B cell (primary cell): Measurements from ENCODE around the gene RAD23B. TPM values are rescaled to one million over a fixed set of nuclear protein-coding genes. Genes with fewer than 3 reads are reported as not detected.

ENCODE experiments used
- ATAC-seq: fragments of 200-7000 bp; cut with Tn5 transposase; one replicate; pipeline ENCODE4 v1.10.0; 2021; ENCODE audit warnings: low read depth, mild to moderate bottlenecking, moderate number of reproducible peaks, moderate library complexity
- CTCF ChIA-PET: fragments of 350-600 bp; sonication (Branson Sonifier 250); formaldehyde crosslinking; loops from one replicate; lab custom pipeline; 2021; ENCODE audit warnings: antibody characterized with exemption, inconsistent platforms; lab: Charles Lee
- POLR2A ChIA-PET: fragments of 350-600 bp; sonication (Branson Sonifier 250); formaldehyde crosslinking; loops from one replicate; lab custom pipeline; 2021; ENCODE audit warnings: antibody characterized with exemption; lab: Charles Lee
- DNase-seq: peaks from one replicate; pipeline ENCODE4 v3.0.0; 2013
- H2AFZ ChIP-seq: 2 replicates; pipeline ENCODE4 v1.6.1; 2012; ENCODE audit warnings: mild to moderate bottlenecking, low read depth, low read length; ENCODE audit not compliant: insufficient read depth, poor library complexity, severe bottlenecking
- H3K27ac ChIP-seq, 2 donors: 1 replicate in 1 of 2; 2 replicates in 1 of 2; pipeline ENCODE4 v1.5.1; 2012 to 2013; ENCODE audit warnings: low read length in 2 of 2, mild to moderate bottlenecking in 2 of 2, moderate library complexity in 1 of 2
- H3K27me3 ChIP-seq, 4 experiments: fragments of 200-600 bp in 1 of 4; sonication (generic) in 1 of 4; replicated peaks in 1 of 4; 1 replicate in 2 of 4; 2 replicates in 2 of 4; pipeline versions ENCODE4 v1.6.1 to v1.7.0; 2013 to 2016; ENCODE audit warnings: low read length in 3 of 4, mild to moderate bottlenecking in 2 of 4, mixed read lengths in 1 of 4, moderate library complexity in 1 of 4; ENCODE audit not compliant: insufficient read depth in 4 of 4, control insufficient read depth in 3 of 4; ENCODE audit errors: control extremely low read depth in 1 of 4
- H3K36me3 ChIP-seq, 2 experiments: replicated peaks in 1 of 2; 1 replicate in 1 of 2; 2 replicates in 1 of 2; pipeline versions ENCODE4 v1.6.1 to v1.7.1; 2013; ENCODE audit warnings: low read length in 1 of 2; ENCODE audit not compliant: insufficient read depth in 2 of 2, control insufficient read depth in 1 of 2; ENCODE audit errors: control extremely low read depth in 1 of 2, extremely low read depth in 1 of 2
- H3K4me1 ChIP-seq, 2 donors: fragments of 200-600 bp in 1 of 2; sonication (generic) in 1 of 2; 1 replicate in 1 of 2; 2 replicates in 1 of 2; pipeline versions ENCODE4 v1.5.1 to v1.6.1; 2013 to 2017; ENCODE audit warnings: low read length in 2 of 2; ENCODE audit not compliant: control insufficient read depth in 2 of 2, insufficient read depth in 2 of 2
- H3K4me2 ChIP-seq: replicated peaks from 2 replicates; pipeline ENCODE3; 2012; ENCODE audit warnings: mild to moderate bottlenecking, low read depth, low read length; ENCODE audit not compliant: poor library complexity, severe bottlenecking
- H3K4me3 ChIP-seq, 5 experiments: fragments of 200-600 bp in 1 of 5; sonication (generic) in 1 of 5; 1 replicate in 3 of 5; 2 replicates in 2 of 5; pipeline versions ENCODE4 v1.5.1 to v1.7.0; 2011 to 2016; ENCODE audit warnings: low read length in 4 of 5, mild to moderate bottlenecking in 4 of 5, low read depth in 2 of 5, control low read depth in 1 of 5, moderate library complexity in 1 of 5; ENCODE audit not compliant: insufficient read depth in 1 of 5; ENCODE audit errors: control extremely low read depth in 1 of 5, extremely low read depth in 1 of 5
- H3K79me2 ChIP-seq: fragments of 200-600 bp; sonication (generic); one replicate; pipeline ENCODE4 v1.6.0; 2016; ENCODE audit warnings: low read length; ENCODE audit not compliant: control insufficient read depth, insufficient read depth
- H3K9ac ChIP-seq: fragments of 200-600 bp; sonication (generic); 2 replicates; pipeline ENCODE4 v1.6.1; 2017; ENCODE audit warnings: mild to moderate bottlenecking, low read length, moderate library complexity
- H3K9me3 ChIP-seq, 3 donors: one replicate each; pipeline versions ENCODE4 v1.6.1 to v1.7.1; 2013; ENCODE audit warnings: low read length in 2 of 3; ENCODE audit not compliant: control insufficient read depth in 2 of 3, insufficient read depth in 1 of 3; ENCODE audit errors: control extremely low read depth in 1 of 3
- H4K20me1 ChIP-seq: 2 replicates; pipeline ENCODE4 v1.6.0; 2012; ENCODE audit warnings: mild to moderate bottlenecking, low read length; ENCODE audit not compliant: insufficient read depth, control insufficient read depth, poor library complexity, severe bottlenecking
- H3K27ac Mint-ChIP-seq: one replicate; pipeline ENCODE4 v1.8.0; 2021; ENCODE audit warnings: mixed read lengths
- H3K27me3 Mint-ChIP-seq: one replicate; pipeline ENCODE4 v1.8.0; 2021; ENCODE audit warnings: mixed read lengths
- H3K4me1 Mint-ChIP-seq: one replicate; pipeline ENCODE4 v1.8.0; 2021; ENCODE audit warnings: mixed read lengths
- H3K4me3 Mint-ChIP-seq: one replicate; pipeline ENCODE4 v1.8.0; 2021; ENCODE audit warnings: mixed read lengths
- H3K9me3 Mint-ChIP-seq: one replicate; pipeline ENCODE4 v1.8.0; 2022; ENCODE audit warnings: mixed read lengths; ENCODE audit not compliant: insufficient read depth
- EZH2 ChIP-seq: IDR thresholded peaks from 2 replicates; pipeline ENCODE4 v1.6.1; 2012; ENCODE audit warnings: borderline replicate concordance, low read depth, mild to moderate bottlenecking, moderate library complexity, low read length; ENCODE audit not compliant: insufficient read depth, poor library complexity, severe bottlenecking
- WGBS: methylation state at CpG from one replicate; pipeline ENCODE4 v1.1.5; 2013; ENCODE audit warnings: missing lambda C conversion rate; ENCODE audit not compliant: insufficient coverage; 5-methylcytosine and 5-hydroxymethylcytosine counted together
- intact Hi-C: fragments of 100-400 bp; cut with micrococcal nuclease; formaldehyde crosslinking; loops from one replicate; pipeline ENCODE4 v1.10.0; 2022
- polyA plus RNA-seq: library from polyadenylated mRNA; depleted of rRNA; stranded (reverse); fragments of >200 nt; gene quantifications from 2 replicates; pipeline ENCODE4 v1.2.3, GENCODE V29; 2012
- total RNA-seq, 2 donors: library from RNA; stranded (reverse); fragments of 120-200 nt in 1 of 2; gene quantifications; 1 replicate in 1 of 2; 2 replicates in 1 of 2; pipeline versions ENCODE4 v1.2.3 to v1.2.4, GENCODE V29; 2013 to 2022
- TF ChIP-seq, protein P1 (sequence below): fragments of 200-600 bp; IDR thresholded peaks from one replicate; pipeline ENCODE4 v1.8.0; 2022; ENCODE audit warnings: antibody characterized with exemption, mild to moderate bottlenecking

RAD23B gene
- total and polyA plus RNA-seq, 2 donors (not counting 1 experiment from before 2014, with no cell fraction given) = 36.8 to 78.2 TPM

GRCh38 chr9:107248714-107249113 lies 34.4 kb upstream of the RAD23B start:
- Histone ChIP-seq H3K4me2 (no peak overlapping the region), H3K27ac (no peak overlapping the region), H3K79me2 (no peaks in the 10 kb centered on the region), H3K36me3 (no peaks in the 10 kb centered on the region), H3K27me3 (peaks cover 0 to 11% (median 3%) of the 10 kb centered on the region in 4 experiments), H3K4me1 (no peaks in the 10 kb centered on the region), H4K20me1 (no peaks in the 10 kb centered on the region), H3K9ac (no peak overlapping the region), H3K4me3 (no peak overlapping the region), H2AFZ (no peak overlapping the region), H3K9me3 (no peaks in the 10 kb centered on the region)
- TF ChIP-seq, protein P1, sequence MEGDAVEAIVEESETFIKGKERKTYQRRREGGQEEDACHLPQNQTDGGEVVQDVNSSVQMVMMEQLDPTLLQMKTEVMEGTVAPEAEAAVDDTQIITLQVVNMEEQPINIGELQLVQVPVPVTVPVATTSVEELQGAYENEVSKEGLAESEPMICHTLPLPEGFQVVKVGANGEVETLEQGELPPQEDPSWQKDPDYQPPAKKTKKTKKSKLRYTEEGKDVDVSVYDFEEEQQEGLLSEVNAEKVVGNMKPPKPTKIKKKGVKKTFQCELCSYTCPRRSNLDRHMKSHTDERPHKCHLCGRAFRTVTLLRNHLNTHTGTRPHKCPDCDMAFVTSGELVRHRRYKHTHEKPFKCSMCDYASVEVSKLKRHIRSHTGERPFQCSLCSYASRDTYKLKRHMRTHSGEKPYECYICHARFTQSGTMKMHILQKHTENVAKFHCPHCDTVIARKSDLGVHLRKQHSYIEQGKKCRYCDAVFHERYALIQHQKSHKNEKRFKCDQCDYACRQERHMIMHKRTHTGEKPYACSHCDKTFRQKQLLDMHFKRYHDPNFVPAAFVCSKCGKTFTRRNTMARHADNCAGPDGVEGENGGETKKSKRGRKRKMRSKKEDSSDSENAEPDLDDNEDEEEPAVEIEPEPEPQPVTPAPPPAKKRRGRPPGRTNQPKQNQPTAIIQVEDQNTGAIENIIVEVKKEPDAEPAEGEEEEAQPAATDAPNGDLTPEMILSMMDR = no peak
- TF ChIP-seq EZH2 = no peak
- ChIA-PET CTCF (interaction anchor here (1.1 to 2.2 kb wide), 3 partner anchors 8 to 93 kb away, joined by 3 to 10 read pairs (median 5); no protein-coding TSS in a partner anchor), POLR2A (no interaction called here)
- Mint-ChIP-seq H3K9me3 (peaks cover 3% of the 10 kb centered on the region), H3K4me3 (no peak overlapping the region), H3K4me1 (peaks cover 3% of the 10 kb centered on the region), H3K27ac (no peak overlapping the region), H3K27me3 (peaks cover 31% of the 10 kb centered on the region)
- DNase-seq (no peak), ATAC-seq (no peak)
- intact Hi-C loops = no loop called here
- WGBS = 98% methylated on average over 4 of the region's 5 CpGs

GRCh38 chr9:107249131-107249533 lies 33.9 kb upstream of the RAD23B start:
- no peak overlapping the region for H3K27ac Mint-ChIP-seq
- no peak overlapping the region for H3K4me3 Mint-ChIP-seq
- ChIA-PET POLR2A (no interaction called here), CTCF (interaction anchor here (1.1 to 2.2 kb wide), 2 partner anchors 9 to 92 kb away, joined by 3 to 10 read pairs; no protein-coding TSS in a partner anchor)
- no peaks in the 10 kb centered on the region for H3K4me1 Mint-ChIP-seq
- Histone ChIP-seq H3K4me2 (no peak overlapping the region), H3K27ac (no peak overlapping the region), H2AFZ (no peak overlapping the region), H3K79me2 (no peaks in the 10 kb centered on the region), H3K36me3 (no peaks in the 10 kb centered on the region), H3K27me3 (peaks cover 0 to 11% (median 3%) of the 10 kb centered on the region in 4 experiments), H3K4me3 (no peak overlapping the region), H3K9me3 (no peaks in the 10 kb centered on the region), H4K20me1 (no peaks in the 10 kb centered on the region), H3K4me1 (no peaks in the 10 kb centered on the region), H3K9ac (no peak overlapping the region)
- no peak for DNase-seq
- peaks cover 3% of the 10 kb centered on the region for H3K9me3 Mint-ChIP-seq
- 20% methylated on average over 1 of the region's 2 CpGs for WGBS
- peaks cover 35% of the 10 kb centered on the region for H3K27me3 Mint-ChIP-seq
- TF ChIP-seq, protein P1 = no peak
- no peak for TF ChIP-seq EZH2
- intact Hi-C loops = no loop called here
- ATAC-seq = no peak
